K562 (cell line): ENCODE data around the gene HNRNPH3. TPM values are rescaled to one million over a fixed set of nuclear protein-coding genes. Genes with fewer than 3 reads are reported as not detected.

ENCODE experiments used
- CHD7 ChIP-seq: fragments of 200-600 bp; sonication (generic); IDR thresholded peaks from one replicate; pipeline ENCODE4 v1.6.1; 2012; ENCODE audit warnings: mild to moderate bottlenecking, low read depth, low read length, inconsistent platforms
- DNMT1 ChIP-seq: fragments of 450-650 bp; IDR thresholded peaks from 2 replicates; pipeline ENCODE4 v1.6.1; 2016; ENCODE audit warnings: antibody characterized with exemption, mild to moderate bottlenecking
- E2F3 ChIP-seq: fragments of 250-450 bp; sonication (Bioruptor Pico); IDR thresholded peaks from 2 replicates; pipeline ENCODE4 v1.4.0; 2020; ENCODE audit warnings: mild to moderate bottlenecking
- E4F1 ChIP-seq: fragments of 250-450 bp; sonication (Bioruptor Pico); IDR thresholded peaks from 2 replicates; pipeline ENCODE4 v1.5.0; 2021; ENCODE audit warnings: mild to moderate bottlenecking, borderline replicate concordance
- FOXP1 ChIP-seq: sonication (generic); formaldehyde crosslinking; IDR thresholded peaks from 2 replicates; pipeline ENCODE4 v1.8.0; 2022; ENCODE audit warnings: mild to moderate bottlenecking, missing genetic modification reagents
- HNRNPUL1 ChIP-seq: fragments of 200-400 bp; formaldehyde crosslinking; IDR thresholded peaks from 2 replicates; pipeline ENCODE4 v1.6.1; 2017; ENCODE audit warnings: low read length
- PML ChIP-seq: IDR thresholded peaks from 2 replicates; pipeline ENCODE4 v1.6.1; 2012; ENCODE audit warnings: low read length, inconsistent platforms
- PRMT5 ChIP-seq: sonication (generic); formaldehyde crosslinking; IDR thresholded peaks from 2 replicates; pipeline ENCODE4 v1.5.0; 2020; ENCODE audit warnings: missing genetic modification reagents
- SETDB1 ChIP-seq: IDR thresholded peaks from one replicate; pipeline ENCODE4 v1.6.1; 2012; ENCODE audit warnings: low read length, control low read depth, inconsistent platforms
- SPI1 ChIP-seq: IDR thresholded peaks from 2 replicates; pipeline ENCODE4 v1.6.1; 2011; ENCODE audit warnings: low read depth, low read length, control low read depth, borderline replicate concordance
- ZBTB34 ChIP-seq: fragments of 250-450 bp; sonication (Bioruptor Pico); IDR thresholded peaks from 2 replicates; pipeline ENCODE4 v1.8.0; 2021; ENCODE audit warnings: mild to moderate bottlenecking, moderate library complexity
- polyA plus RNA-seq, 8 experiments: library from polyadenylated mRNA; depleted of rRNA in 4 of 8; stranded (reverse) in 5 of 8; unstranded in 3 of 8; fragments of >200 nt; fragmentation: Nextera tagmentation in 2 of 8; fragmentation: Illumina TruSeq in 1 of 8; extraction: Ambion mirVana in 2 of 8; extraction: Trizol in 1 of 8; gene quantifications; 2 replicates each; pipeline versions ENCODE4 v1.2.1 to v1.2.3, GENCODE V29; 2011 to 2014; ENCODE audit warnings: inconsistent platforms in 1 of 8, missing spikeins in 1 of 8
- total RNA-seq, 7 experiments: library from RNA; depleted of rRNA in 6 of 7; stranded (reverse); fragments of >200 nt in 6 of 7; fragmentation: Illumina TruSeq in 2 of 7; extraction: Trizol in 2 of 7; gene quantifications; 2 replicates each; pipeline versions ENCODE4 v1.2.1 to v1.2.3, GENCODE V29; 2011 to 2021; ENCODE audit warnings: low replicate concordance in 1 of 7

The HNRNPH3 gene
- total and polyA plus RNA-seq, 9 of the 15 experiments (the other 6 are each of a cell fraction or from before 2014, with no cell fraction given) = 52.8 to 562 (median 152) TPM

GRCh38 chr10:68331455-68332258 lies at the start of gene HNRNPH3 (continued):
- TF ChIP-seq PML (peak; percentile 97), HNRNPUL1 (no peak), ZBTB34 (CRISPR knock-in tag) (no peak), SETDB1 (no peak), FOXP1 (CRISPR knock-in tag) (peak; percentile 67; the same call in 1 of the 2 replicates), E2F3 (CRISPR knock-in tag) (peak; percentile 86), PRMT5 (CRISPR knock-in tag) (peak; percentile 83), SPI1 (peak; percentile 35; the same call in 1 of the 2 replicates), DNMT1 (no peak), E4F1 (CRISPR knock-in tag) (no peak), CHD7 (peak; percentile 9)
